WTC11 (cell line): ENCODE results near the gene KLHL12.

Source experiments
- FOXP1 ChIP-seq: sonication (generic); formaldehyde crosslinking; IDR thresholded peaks from 2 replicates; pipeline ENCODE4 v1.8.0; 2022; ENCODE audit warnings: missing genetic modification reagents, mild to moderate bottlenecking, moderate library complexity, borderline replicate concordance
- NFE2L1 ChIP-seq: sonication (generic); formaldehyde crosslinking; IDR thresholded peaks from 2 replicates; pipeline ENCODE4 v1.8.1; 2023; ENCODE audit warnings: missing genetic modification reagents
- SP1 ChIP-seq: sonication (generic); formaldehyde crosslinking; conservative IDR thresholded peaks from 2 replicates; pipeline ENCODE4 v1.8.1; 2022; ENCODE audit warnings: missing genetic modification reagents
- TP53 ChIP-seq: sonication (generic); formaldehyde crosslinking; IDR thresholded peaks from 2 replicates; pipeline ENCODE4 v1.8.1; 2023; ENCODE audit warnings: mild to moderate bottlenecking, missing genetic modification reagents
- TF ChIP-seq, protein P1 (sequence below): fragments of 200-600 bp; IDR thresholded peaks from 2 replicates; pipeline ENCODE4 v1.8.0; 2022; ENCODE audit warnings: antibody characterized with exemption
- TF ChIP-seq, protein P2 (sequence below): sonication (generic); formaldehyde crosslinking; IDR thresholded peaks from 2 replicates; pipeline ENCODE4 v1.8.1; 2022; ENCODE audit warnings: mild to moderate bottlenecking, moderate library complexity, missing genetic modification reagents
- TF ChIP-seq, protein P3 (sequence below): sonication (generic); formaldehyde crosslinking; IDR thresholded peaks from 2 replicates; pipeline ENCODE4 v1.8.1; 2023; ENCODE audit warnings: mild to moderate bottlenecking, missing genetic modification reagents, moderate library complexity

DNA sequence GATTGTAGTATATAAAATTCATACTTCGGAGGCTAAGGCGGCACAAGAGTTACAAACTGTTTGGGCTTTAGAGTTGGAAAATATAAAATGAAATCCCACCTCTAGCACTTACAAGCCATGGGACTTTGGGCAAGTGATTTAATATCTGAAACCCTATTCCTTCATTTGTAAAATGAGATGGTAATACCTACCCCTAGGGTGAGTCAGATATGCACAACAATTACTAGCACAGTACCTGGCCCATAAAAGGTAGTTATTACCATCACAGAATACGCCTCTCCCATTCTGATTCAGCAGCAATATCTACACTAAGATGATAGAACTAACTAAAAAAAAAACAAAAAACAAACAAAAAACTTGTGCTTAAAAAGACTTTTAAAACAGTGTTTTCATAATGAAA is 3.5 kb downstream of the KLHL12 start:
- TF ChIP-seq, protein P1, sequence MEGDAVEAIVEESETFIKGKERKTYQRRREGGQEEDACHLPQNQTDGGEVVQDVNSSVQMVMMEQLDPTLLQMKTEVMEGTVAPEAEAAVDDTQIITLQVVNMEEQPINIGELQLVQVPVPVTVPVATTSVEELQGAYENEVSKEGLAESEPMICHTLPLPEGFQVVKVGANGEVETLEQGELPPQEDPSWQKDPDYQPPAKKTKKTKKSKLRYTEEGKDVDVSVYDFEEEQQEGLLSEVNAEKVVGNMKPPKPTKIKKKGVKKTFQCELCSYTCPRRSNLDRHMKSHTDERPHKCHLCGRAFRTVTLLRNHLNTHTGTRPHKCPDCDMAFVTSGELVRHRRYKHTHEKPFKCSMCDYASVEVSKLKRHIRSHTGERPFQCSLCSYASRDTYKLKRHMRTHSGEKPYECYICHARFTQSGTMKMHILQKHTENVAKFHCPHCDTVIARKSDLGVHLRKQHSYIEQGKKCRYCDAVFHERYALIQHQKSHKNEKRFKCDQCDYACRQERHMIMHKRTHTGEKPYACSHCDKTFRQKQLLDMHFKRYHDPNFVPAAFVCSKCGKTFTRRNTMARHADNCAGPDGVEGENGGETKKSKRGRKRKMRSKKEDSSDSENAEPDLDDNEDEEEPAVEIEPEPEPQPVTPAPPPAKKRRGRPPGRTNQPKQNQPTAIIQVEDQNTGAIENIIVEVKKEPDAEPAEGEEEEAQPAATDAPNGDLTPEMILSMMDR = no peak
- TF ChIP-seq SP1 (CRISPR knock-in tag) (no peak), FOXP1 (CRISPR knock-in tag) (no peak), TP53 (no peak), NFE2L1 (CRISPR knock-in tag) (no peak)
- TF ChIP-seq, protein P2, sequence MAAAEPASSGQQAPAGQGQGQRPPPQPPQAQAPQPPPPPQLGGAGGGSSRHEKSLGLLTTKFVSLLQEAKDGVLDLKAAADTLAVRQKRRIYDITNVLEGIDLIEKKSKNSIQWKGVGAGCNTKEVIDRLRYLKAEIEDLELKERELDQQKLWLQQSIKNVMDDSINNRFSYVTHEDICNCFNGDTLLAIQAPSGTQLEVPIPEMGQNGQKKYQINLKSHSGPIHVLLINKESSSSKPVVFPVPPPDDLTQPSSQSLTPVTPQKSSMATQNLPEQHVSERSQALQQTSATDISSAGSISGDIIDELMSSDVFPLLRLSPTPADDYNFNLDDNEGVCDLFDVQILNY = no peak
- TF ChIP-seq, protein P3, sequence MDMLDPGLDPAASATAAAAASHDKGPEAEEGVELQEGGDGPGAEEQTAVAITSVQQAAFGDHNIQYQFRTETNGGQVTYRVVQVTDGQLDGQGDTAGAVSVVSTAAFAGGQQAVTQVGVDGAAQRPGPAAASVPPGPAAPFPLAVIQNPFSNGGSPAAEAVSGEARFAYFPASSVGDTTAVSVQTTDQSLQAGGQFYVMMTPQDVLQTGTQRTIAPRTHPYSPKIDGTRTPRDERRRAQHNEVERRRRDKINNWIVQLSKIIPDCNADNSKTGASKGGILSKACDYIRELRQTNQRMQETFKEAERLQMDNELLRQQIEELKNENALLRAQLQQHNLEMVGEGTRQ = no peak
